ENCODE measurements around the gene KIF6.
"Not testable (repeated sequence)": the region's sequence is repeated elsewhere in the genome, so short reads cannot be mapped to it uniquely, and the experiment has no call there.

Gene KIF6

GRCh38 chr6:39707962-39708683 lies 17.1 kb downstream of the KIF6 start:
- no peak for DNase-seq

- no peak for DNase-seq
These were observed 18.3 kb downstream of the KIF6 start for GRCh38 chr6:39706819-39707335.

GRCh38 chr6:39702265-39702664 lies 22.9 kb downstream of the KIF6 start:
- DNase-seq = no peak

DNA sequence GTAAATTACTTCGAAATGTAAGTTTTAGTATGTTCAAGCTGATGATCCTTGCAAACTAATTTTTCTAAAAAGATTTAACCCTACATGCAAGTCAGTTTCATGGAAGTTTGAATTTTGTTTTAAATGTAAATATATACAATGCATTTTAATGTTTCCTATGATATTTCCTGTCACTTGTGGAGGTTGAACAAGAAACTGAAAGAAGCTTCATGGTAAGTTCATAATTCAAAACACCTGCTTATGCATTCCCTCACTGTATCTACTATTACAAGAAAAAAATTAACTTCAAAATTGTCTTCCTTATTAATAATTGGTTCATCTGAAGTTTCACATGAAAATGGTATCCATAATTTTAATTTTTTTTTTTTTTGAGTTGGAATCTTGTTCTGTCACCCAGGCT lies 24.8 kb downstream of the KIF6 start:
- no peak for DNase-seq

- DNase-seq = no peak
These were observed 26.4 kb downstream of the KIF6 start for GRCh38 chr6:39698789-39699188.

GRCh38 chr6:39696986-39697788 lies 28.0 kb downstream of the KIF6 start:
- no peak for DNase-seq

DNA sequence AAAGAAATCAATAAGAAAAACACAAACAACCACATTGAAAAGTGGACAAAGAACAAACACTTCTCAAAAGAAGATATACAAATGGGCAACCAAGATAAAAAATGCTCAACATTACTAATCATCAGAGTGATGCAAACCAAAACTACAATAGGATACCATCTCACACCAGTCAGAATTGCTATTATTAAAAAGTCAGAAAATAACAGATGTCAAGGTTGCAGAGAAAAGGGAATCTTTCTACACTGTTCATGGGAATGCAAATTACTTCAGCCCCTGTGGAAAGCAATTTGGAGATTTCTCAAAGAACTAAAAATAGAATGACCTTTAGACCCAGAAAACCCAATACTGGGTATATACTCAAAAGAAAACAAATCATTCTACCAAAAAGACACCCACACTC lies 29.8 kb downstream of the KIF6 start:
- DNase-seq = no peak

GRCh38 chr6:39693206-39693605 lies 32.0 kb downstream of the KIF6 start:
- DNase-seq = no peak

GRCh38 chr6:39688494-39688893 lies 36.7 kb downstream of the KIF6 start:
- DNase-seq = no peak

DNA sequence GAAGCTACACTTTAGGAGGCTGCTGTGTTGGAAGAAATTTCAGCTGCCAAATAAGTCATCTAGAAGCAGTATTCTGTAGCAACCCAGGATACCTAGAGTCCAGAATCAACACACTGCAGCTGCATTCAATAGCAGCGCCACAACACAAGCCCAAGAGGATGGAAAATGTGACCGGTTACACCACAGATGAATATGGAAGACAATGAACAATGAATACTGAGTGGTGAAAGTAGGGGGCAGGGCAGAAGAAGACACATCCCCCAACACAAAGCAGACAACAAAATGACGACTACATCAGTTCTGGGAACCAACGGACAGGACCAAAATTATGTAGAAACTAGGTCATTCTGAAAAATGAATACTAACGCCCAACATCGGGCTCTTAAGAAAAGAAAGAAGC lies 38.2 kb downstream of the KIF6 start:
- no peak for DNase-seq

DNA sequence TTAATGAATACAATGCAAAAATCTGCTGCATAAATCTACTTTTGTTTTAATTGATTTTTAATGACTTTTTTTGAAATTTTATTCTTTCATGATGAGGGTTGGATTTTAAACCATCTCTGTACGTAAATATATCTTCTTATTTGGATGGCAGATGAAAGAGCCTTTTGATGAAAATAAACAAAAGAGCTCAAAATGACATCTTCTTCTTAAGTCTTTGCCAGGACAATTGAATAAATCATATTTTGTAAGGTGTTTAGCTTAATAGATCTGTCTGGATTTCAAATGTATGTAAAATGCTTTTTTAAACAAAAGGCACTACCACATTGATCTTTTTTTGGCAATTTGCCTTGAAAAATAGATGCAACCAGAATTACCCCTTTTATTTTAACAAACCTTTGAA lies 39.3 kb downstream of the KIF6 start:
- DNase-seq = no peak

GRCh38 chr6:39685489-39685826 lies 39.8 kb downstream of the KIF6 start:
- no peak for DNase-seq

DNA sequence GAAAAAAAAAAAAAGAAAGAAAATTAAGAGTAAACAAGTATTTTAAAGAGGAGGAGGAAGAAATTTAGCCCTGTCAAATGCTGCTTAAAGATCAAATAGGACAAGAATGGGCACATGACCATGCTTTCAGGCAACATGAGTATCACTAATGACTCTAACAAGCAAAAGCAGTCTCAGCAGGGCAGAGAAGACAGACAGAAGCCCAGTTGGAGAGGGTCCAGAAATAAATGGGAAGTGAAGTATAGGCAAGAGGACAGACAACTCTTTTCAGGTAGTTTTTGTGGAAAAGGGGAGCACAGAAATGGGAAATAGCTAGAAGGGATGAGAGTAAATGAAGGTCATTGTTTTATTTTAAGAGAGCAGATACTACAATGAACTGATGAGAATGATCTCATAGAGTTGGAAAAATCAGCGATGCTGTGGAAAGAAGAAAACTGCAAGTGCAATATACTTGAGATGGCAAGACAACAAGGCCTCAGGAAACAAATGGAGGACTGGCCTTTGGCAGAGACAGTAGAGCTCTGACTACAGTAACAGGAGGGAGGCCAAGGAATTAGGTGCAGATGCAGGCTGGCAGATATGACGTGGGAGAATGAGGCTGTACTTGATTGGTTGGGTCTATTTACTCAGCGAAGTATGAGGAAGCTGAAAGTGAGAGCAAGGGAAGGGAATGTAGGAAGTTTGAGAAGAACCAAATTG lies 40.3 kb downstream of the KIF6 start:
- DNase-seq = no peak

DNA sequence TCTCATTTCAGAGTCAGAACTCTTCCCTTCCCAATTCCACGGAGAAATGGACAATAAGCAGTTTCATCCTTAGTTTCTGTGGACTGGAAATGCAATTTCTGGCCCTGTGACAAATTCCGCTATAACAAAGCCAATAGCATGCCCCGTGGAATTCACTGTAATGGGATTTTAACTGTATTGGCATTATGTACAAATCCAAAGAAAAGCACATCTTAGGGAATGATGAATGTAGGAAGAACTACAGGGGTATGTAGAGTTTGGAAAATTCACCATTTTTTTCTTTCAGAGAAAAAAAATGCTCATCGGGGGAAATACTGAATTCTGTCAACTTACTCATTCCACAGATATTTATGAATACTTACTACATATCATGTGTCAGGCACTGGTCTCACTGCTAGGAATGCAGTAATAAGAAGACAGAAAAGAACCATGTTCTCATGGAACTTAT lies 43.5 kb downstream of the KIF6 start:
- DNase-seq = no peak

- DNase-seq = no peak
These were observed 46.3 kb downstream of the KIF6 start for GRCh38 chr6:39678914-39679313.

GRCh38 chr6:39677318-39677717 lies 47.9 kb downstream of the KIF6 start:
- not testable (repeated sequence) for DNase-seq

- no peak for DNase-seq
These were observed 54.7 kb downstream of the KIF6 start for GRCh38 chr6:39670519-39670918.

GRCh38 chr6:39669973-39670342 lies 55.2 kb downstream of the KIF6 start:
- no peak for DNase-seq

DNA sequence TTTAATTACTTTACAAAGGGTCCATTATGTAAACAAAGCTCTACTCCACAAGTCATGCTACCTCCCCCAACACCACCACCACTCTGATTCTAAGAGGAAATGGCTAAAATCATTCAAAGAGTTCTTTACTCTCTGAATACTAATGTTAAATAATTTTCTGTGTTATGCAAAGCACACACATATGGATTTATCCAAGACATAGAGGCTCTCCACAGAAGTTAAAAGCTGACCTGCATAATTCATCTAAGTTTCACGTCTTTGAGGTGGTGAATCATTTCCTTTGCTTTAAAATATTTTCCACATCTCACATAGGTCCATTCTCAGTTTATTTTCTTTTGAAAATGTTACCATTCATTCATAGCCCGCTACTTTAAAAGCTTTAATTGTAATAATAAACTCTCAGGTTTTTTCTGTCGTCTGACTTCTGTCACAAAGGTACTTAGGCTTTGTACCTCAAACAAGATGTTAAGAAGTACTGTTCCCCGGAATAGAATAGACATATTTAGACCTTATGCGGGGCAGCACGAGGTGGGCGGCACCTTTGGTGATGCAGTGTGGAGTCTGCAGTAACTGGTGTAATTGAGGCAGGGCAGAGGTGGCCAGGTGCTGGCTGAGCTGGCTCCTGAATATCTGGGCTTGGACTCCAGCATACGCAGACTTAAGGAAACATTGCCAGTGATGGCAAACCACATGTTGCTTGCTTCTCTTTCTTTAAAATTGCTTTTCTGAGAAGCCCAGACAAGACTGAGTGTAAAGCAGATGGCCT lies 55.8 kb downstream of the KIF6 start:
- DNase-seq = no peak

DNA sequence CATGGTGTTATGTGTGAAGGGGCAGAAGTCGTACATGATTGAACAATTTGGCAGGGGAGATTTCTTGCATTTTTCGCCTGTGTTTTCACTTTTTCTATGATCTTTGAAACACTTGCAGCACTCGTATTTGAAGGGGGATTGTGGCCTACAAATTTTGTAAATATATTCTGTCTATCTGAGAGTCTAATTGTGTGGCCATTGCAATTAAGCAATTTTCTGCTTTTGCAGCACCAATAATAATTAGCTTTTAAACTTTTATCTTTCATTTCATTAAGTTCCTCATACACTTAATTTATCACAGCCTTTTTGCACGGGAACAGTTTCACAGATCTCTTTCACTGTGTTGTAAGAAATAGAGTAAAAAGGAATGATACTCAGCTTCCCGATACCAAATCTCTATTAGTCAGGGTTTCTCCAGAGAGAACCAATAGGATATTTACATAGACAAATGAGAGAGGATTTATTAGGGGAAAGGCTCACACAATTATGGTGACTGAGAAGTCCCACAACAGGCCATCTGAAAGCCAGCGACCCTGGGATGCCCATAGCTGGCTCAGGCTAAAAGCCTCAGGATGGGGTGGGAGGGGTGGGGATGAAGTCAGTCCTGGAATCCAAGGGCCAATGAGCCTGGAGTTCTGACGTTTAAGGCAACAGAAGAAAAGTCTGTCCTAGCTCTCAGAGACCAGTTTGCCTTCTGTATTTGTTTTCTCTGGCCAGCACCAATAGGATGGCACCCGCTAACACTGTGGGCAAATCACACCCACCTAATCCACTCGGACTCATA lies 58.3 kb downstream of the KIF6 start:
- DNase-seq = no peak

GRCh38 chr6:39665861-39666260 lies 59.3 kb downstream of the KIF6 start:
- DNase-seq = no peak

- DNase-seq = no peak
These were observed 61.0 kb downstream of the KIF6 start for GRCh38 chr6:39664173-39664572.

Data from CD4-positive, alpha-beta T cell treated with Interferon gamma for 1 hour (primary cell).